DOHH2 (cell line): ENCODE data around the gene HTRA1.

Experiments
- CTCF ChIP-seq: fragments of 200-600 bp; sonication (generic); IDR thresholded peaks from one replicate; pipeline ENCODE4 v1.5.1; 2014; ENCODE audit warnings: antibody characterized with exemption, mild to moderate bottlenecking, low read depth, low read length; ENCODE audit not compliant: poor library complexity, severe bottlenecking
- EZH2phosphoT487 ChIP-seq: fragments of 200-600 bp; sonication (generic); IDR thresholded peaks from 2 replicates; pipeline ENCODE4 v1.6.1; 2017; ENCODE audit warnings: borderline replicate concordance, mild to moderate bottlenecking, antibody characterized with exemption, low read length, moderate library complexity, mixed read lengths

DNA sequence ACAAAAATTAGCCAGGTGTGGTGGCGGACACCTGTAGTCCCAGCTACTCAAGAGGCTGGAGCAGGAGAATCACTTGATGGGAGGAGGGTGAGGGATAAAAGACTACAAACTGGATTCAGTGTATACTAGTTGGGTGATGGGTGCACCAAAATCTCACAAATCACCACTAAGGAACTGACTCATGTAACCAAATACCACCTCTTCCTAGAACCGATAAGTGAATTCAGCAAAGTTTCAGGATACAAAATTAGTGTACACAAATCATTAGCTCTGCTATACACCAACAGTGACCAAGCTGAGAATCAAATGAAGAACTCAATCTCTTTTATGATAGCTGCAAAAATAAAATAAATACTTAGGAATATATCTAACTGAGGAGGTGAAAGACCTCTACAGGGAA, 76.2 kb downstream of the HTRA1 start:
- TF ChIP-seq CTCF (no peak), EZH2phosphoT487 (no peak)
